Panc1 (cell line): ENCODE results near the gene VASP.

Source experiments
- CTCF ChIP-seq: fragments of 450-650 bp; IDR thresholded peaks from 2 replicates; pipeline ENCODE4 v1.5.1; 2017; ENCODE audit warnings: mild to moderate bottlenecking
- POLR2AphosphoS5 ChIP-seq: IDR thresholded peaks from 2 replicates; pipeline ENCODE4 v1.6.1; 2012; ENCODE audit warnings: mild to moderate bottlenecking, low read depth, low read length, moderate library complexity
- SIN3A ChIP-seq: IDR thresholded peaks from 2 replicates; pipeline ENCODE4 v1.6.1; 2012; ENCODE audit warnings: low read depth, mild to moderate bottlenecking, low read length, moderate library complexity, borderline replicate concordance; ENCODE audit not compliant: insufficient read depth
- TCF7L2 ChIP-seq: IDR thresholded peaks from 2 replicates; pipeline ENCODE4 v1.6.1; 2011; ENCODE audit warnings: mild to moderate bottlenecking, low read depth, low read length, inconsistent platforms
- TF ChIP-seq, protein P1 (sequence below), 2 experiments: IDR thresholded peaks; 2 replicates each; pipeline ENCODE4 v1.6.1; 2011 to 2012; ENCODE audit warnings: low read depth in 2 of 2, control low read depth in 1 of 2, low read length in 1 of 2, mild to moderate bottlenecking in 1 of 2, moderate library complexity in 1 of 2; ENCODE audit not compliant: insufficient read depth in 1 of 2

GRCh38 chr19:45477186-45477585 lies 30.1 kb upstream of the VASP start:
- TF ChIP-seq TCF7L2 (no peak), CTCF (no peak), POLR2AphosphoS5 (no peak), SIN3A (no peak)
- TF ChIP-seq, protein P1, sequence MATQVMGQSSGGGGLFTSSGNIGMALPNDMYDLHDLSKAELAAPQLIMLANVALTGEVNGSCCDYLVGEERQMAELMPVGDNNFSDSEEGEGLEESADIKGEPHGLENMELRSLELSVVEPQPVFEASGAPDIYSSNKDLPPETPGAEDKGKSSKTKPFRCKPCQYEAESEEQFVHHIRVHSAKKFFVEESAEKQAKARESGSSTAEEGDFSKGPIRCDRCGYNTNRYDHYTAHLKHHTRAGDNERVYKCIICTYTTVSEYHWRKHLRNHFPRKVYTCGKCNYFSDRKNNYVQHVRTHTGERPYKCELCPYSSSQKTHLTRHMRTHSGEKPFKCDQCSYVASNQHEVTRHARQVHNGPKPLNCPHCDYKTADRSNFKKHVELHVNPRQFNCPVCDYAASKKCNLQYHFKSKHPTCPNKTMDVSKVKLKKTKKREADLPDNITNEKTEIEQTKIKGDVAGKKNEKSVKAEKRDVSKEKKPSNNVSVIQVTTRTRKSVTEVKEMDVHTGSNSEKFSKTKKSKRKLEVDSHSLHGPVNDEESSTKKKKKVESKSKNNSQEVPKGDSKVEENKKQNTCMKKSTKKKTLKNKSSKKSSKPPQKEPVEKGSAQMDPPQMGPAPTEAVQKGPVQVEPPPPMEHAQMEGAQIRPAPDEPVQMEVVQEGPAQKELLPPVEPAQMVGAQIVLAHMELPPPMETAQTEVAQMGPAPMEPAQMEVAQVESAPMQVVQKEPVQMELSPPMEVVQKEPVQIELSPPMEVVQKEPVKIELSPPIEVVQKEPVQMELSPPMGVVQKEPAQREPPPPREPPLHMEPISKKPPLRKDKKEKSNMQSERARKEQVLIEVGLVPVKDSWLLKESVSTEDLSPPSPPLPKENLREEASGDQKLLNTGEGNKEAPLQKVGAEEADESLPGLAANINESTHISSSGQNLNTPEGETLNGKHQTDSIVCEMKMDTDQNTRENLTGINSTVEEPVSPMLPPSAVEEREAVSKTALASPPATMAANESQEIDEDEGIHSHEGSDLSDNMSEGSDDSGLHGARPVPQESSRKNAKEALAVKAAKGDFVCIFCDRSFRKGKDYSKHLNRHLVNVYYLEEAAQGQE (IDR thresholded peaks at IDR 0.05; ENCODE audit: insufficient read depth in 1 of 2, low read depth in 2 of 2, low read length in 1 of 2): no peak
